Aorta (tissue), 5 donors: ENCODE data around the gene SCAMP3. TPM values are rescaled to one million over a fixed set of nuclear protein-coding genes. Genes with fewer than 3 reads are reported as not detected.

Experiments
- ATAC-seq: fragments of 200-7000 bp; cut with Tn5 transposase; one replicate; pipeline ENCODE4 v1.9.1; 2022; ENCODE audit warnings: moderate library complexity; ENCODE audit not compliant: low FRiP score
- DNase-seq, 2 donors: peaks; one replicate each; pipeline ENCODE4 v3.0.0-alpha.2; 2020
- H3K27ac ChIP-seq, 2 donors: one replicate each; pipeline ENCODE4 v1.5.1; 2013; ENCODE audit warnings: low read length in 2 of 2, mild to moderate bottlenecking in 2 of 2, moderate library complexity in 2 of 2, control low read depth in 1 of 2, inconsistent platforms in 1 of 2, low read depth in 1 of 2
- H3K27me3 ChIP-seq, 2 donors: one replicate each; pipeline ENCODE4 v1.6.1; 2013; ENCODE audit warnings: control low read depth in 1 of 2, low read length in 1 of 2, mild to moderate bottlenecking in 1 of 2, moderate library complexity in 1 of 2; ENCODE audit not compliant: insufficient read depth in 2 of 2, control insufficient read depth in 1 of 2
- H3K36me3 ChIP-seq, 2 donors: one replicate each; pipeline ENCODE4 v1.6.1; 2013; ENCODE audit warnings: control low read depth in 1 of 2, low read length in 1 of 2, mild to moderate bottlenecking in 1 of 2; ENCODE audit not compliant: insufficient read depth in 2 of 2, control insufficient read depth in 1 of 2
- H3K4me1 ChIP-seq, 2 donors: one replicate each; pipeline ENCODE4 v1.6.1; 2013; ENCODE audit warnings: low read length in 2 of 2, control low read depth in 1 of 2, mild to moderate bottlenecking in 1 of 2, moderate library complexity in 1 of 2; ENCODE audit not compliant: insufficient read depth in 2 of 2, control insufficient read depth in 1 of 2
- H3K4me3 ChIP-seq, 2 donors: one replicate each; pipeline ENCODE4 v1.5.1; 2013; ENCODE audit warnings: low read length in 2 of 2, control low read depth in 1 of 2, mild to moderate bottlenecking in 1 of 2
- H3K9me3 ChIP-seq: one replicate; pipeline ENCODE4 v1.6.1; 2013; ENCODE audit warnings: mild to moderate bottlenecking, low read length; ENCODE audit not compliant: control insufficient read depth
- WGBS, 2 donors: extraction: QIAGEN DNeasy Blood & Tissue Kit; methylation state at CpG; one replicate each; pipeline ENCODE4 v1.1.7; 2013; 5-methylcytosine and 5-hydroxymethylcytosine counted together
- intact Hi-C, 2 donors: fragments of 100-400 bp; cut with DNase I; formaldehyde crosslinking; loops; one replicate each; pipeline versions ENCODE4 v1.14.2 to v1.15.0; 2022
- long read RNA-seq, 2 donors: library from polyadenylated mRNA; unstranded; transcript quantifications; one replicate each; pipeline ENCODE4 v2.0.0, GENCODE V29; 2020 to 2021
- polyA plus RNA-seq, 2 donors: library from polyadenylated mRNA; stranded (reverse); fragments of 200-250 nt; gene quantifications; one replicate each; pipeline ENCODE4 v1.2.3, GENCODE V29; 2013
- total RNA-seq, 2 donors: library from RNA; stranded (reverse); fragmentation: NEBNext Ultra II Directional; extraction: Animal tissue kit (Norgen Biotek cat#: 25700); gene quantifications; one replicate each; pipeline ENCODE4 v1.2.1, GENCODE V29; 2021
- donor health status: healthy with polysubstance abuse.
- donor health status: Bipolar disorder and iron deficiency.
- donor health status: DM: no; HTN: no; CAD: no.
- donor health status: DM: no; HTN: no; CAD: no.
- donor health status: DM: yes; HTN: yes; CAD: no.

SCAMP3 gene
- total RNA-seq = 10 to 100 TPM; 36.9 to 39.7 TPM
- 10 to 100 TPM; 11.9 to 46.8 TPM for polyA plus RNA-seq
- long read RNA-seq, donor 1, transcript SCAMP3-201 (9 exons, 1,446 nt) = major isoform, 81 of 140 reads
- long read RNA-seq, donor 1, transcript SCAMP3-202 (8 exons, 1,537 nt) = minor isoform, 21 of 140 reads
- long read RNA-seq, donor 1, partial matches to known transcripts = 17 of 140 reads
- long read RNA-seq, donor 1, other reads (novel, unspliced or antisense) = 21 of 140 reads
- long read RNA-seq, donor 2, transcript SCAMP3-201 (9 exons, 1,446 nt) = major isoform, 18 of 29 reads
- long read RNA-seq, donor 2, partial matches to known transcripts = 2 of 29 reads
- long read RNA-seq, donor 2, other reads (novel, unspliced or antisense) = 8 of 29 reads

DNA sequence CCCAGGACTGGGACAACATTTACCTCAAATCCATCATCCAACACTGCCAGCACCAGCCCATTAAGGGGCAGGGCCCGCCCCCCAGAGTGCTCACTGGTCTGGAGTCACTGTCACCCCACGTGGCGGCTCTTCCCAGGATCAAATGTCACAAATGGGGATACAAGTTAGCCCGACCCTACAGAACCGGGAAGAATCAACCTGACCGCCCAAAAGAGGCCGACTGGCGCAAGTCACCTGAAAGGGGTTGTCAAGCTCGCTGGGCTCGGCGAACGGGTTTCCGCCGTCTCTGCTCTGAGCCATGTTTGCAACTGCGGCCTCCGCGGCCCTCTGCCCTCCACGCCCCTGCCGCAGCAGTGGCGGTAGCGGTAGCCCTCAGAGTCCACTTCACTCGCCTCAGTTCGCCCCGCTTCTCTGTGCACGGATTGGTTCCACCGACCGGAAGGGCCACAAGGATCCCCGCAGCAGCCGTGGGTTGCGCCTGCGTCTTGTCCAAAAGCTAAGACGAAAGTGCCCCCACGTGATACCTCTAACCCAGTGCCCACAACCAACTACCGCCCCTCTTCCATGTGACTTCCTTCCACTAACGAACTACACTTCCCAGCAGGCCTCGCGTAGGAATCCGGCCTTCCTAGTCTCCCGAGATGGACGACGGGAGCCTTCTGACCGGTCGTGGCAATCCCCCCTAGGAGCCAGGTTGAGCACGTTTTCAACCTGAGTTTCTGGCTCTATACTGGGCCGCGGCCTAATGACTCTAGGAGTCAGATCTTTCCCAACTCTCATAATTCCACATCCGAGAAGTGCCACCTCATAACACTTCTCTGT lies at the start of gene SCAMP3:
TSS of gene SCAMP3 (minus strand) at position 509 of the 822 bp plus-strand sequence. CDS start at position 300, 209 bp downstream.
- Histone ChIP-seq H3K27me3 (no peaks in the 10 kb centered on the region), H3K4me1 (no peaks in the 10 kb centered on the region), H3K4me3 (peak within 1 kb of the TSS; percentile 51 to 79), H3K9me3 (no peaks in the 10 kb centered on the region), H3K27ac (peak within 1 kb of the TSS; percentile 49 to 68), H3K36me3 (peaks cover 2 to 7% of the 10 kb centered on the region in 2 donors)
- ATAC-seq (peak; percentile 97), DNase-seq (peak; percentile 96 to 97)
- 0% methylated on average over 47 of the region's 47 CpGs for WGBS, 2 donors
- intact Hi-C loops = loop anchor here in 1 of 2 donors (5.0 kb wide), 1 partner anchor 60 kb away; the partner anchor contains the start of gene RUSC1

DNA sequence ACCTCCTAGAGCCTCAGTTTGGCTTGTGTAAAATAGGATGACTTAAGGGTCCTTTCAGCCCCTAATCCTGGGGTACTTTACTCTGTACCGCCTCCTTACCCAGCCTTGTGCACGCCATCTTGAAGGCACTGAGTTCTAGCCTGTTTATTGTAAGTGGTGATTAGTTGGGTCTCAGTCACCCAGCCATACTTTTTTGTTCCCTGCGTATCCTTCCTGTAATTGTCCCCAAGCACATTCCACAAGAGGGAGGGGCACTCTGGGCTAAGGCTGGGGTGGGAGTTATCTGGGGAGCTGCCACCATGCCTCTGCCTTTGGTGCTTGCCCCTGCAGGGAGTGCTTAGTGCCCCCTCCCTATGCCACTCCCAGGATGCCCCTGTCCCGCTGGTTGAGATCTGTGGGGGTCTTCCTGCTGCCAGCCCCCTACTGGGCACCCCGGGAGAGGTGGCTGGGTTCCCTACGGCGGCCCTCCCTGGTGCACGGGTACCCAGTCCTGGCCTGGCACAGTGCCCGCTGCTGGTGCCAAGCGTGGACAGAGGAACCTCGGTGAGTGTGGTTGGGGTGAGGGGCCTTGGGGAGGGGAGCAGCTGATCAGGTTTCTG lies 47.4 kb upstream of the SCAMP3 start:
- H3K9me3 ChIP-seq = no peaks in the 10 kb centered on the region
- H3K27me3 ChIP-seq = no peaks in the 10 kb centered on the region
- intact Hi-C loops = loop anchor here in 1 of 2 donors (2.0 to 5.0 kb wide), 3 partner anchors 13 to 117 kb away; partner anchors contain the start of gene CLK2
- H3K4me3 ChIP-seq = peak overlapping the region; percentile 50 to 53
- ATAC-seq (no peak), DNase-seq (peak in 1 of 2 donors; percentile 84)
- H3K36me3 ChIP-seq = peaks cover 0 to 1% of the 10 kb centered on the region in 2 donors
- peaks cover 0 to 1% of the 10 kb centered on the region in 2 donors for H3K4me1 ChIP-seq
- 7 to 8% methylated on average over 11 of the region's 11 CpGs for WGBS, 2 donors
- H3K27ac ChIP-seq = no peak overlapping the region

DNA sequence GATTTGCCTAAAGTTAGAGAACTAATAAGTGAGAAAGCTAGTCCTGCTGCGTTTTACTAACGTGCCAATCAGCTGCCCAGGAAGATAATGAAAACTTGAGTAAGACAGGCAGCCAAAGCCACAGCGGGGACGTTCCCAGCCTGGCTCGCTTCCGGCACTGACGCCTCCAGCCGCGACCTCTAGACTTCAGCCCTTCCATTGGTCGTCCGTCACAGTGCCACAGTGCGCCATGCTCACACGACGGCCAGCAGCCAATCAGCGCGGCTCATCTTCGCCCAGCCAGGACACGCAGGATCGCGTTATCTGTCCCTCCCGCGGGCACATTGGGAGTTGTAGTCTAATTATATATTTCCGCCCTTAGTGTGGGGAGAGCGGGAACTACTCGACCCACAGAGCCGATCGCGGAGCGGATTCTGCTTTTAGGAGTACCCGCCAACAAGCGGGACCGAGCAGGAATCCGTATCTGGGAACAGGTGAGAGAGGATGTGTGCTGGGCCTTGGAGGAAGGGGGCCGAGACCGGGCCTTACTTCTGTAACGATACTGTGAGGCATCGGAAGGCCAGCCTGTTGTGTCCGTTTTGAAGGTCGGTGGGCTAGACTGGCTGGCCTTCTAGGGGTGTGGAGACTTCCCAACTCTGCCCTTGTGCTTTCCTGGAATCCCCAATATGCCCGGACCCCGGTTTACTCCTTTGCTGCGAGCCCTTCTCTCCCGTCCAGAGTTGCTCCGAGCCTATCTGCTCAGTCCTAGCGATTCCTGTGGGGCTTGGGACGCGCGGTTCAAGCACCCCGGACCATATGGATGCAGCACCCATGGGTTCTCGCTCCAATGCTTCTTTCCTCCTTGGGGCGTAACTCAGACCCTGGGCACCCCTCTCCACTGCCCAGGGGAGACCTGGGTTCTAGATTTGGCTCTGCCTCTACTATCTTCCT lies 46.6 kb upstream of the SCAMP3 start, which contains the start of gene FDPS:
TSS of gene FDPS (plus strand) at position 374 of the 930 bp plus-strand sequence. CDS start 924 bp downstream, outside the sequence.
- H3K27ac ChIP-seq = peak within 1 kb of the TSS in 1 of 2 donors; percentile 71
- WGBS, 2 donors = 0% methylated on average over 51 of the region's 51 CpGs
- intact Hi-C loops = loop anchor here in 1 of 2 donors (2.0 to 5.0 kb wide), 3 partner anchors 14 to 116 kb away; partner anchors contain the start of gene CLK2

DNA sequence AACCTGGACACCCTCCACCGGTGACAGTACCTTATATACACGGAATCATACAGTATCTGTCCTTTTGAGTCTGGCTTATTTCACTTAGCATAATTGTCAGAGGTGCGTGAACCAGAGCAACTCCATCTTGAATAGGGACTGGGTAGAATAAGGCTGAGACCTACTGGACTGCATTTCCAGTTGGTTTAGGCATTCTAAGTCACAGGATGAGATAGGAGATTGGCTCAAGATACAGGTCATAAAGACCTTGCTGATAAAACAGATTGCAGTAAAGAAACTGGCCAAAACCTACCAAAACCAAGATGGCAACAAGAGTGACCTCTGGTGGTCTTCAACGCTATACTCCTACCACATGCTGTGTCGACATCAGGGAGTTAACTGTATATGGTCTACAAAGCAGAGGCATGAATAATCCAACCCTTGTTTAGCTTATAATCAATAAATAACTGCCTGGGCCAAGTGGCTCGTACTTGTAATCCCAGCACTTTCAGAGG lies 45.1 kb upstream of the SCAMP3 start:
- H3K4me3 ChIP-seq = no peak overlapping the region
- no peak for ATAC-seq
- no peaks in the 10 kb centered on the region for H3K27me3 ChIP-seq
- no peaks in the 10 kb centered on the region for H3K9me3 ChIP-seq
- peaks cover 0 to 1% of the 10 kb centered on the region in 2 donors for H3K4me1 ChIP-seq
- no peaks in the 10 kb centered on the region for H3K36me3 ChIP-seq
- H3K27ac ChIP-seq = no peak overlapping the region
- no peak for DNase-seq
- WGBS, 2 donors = 43 to 46% methylated on average over 6 of the region's 6 CpGs
- intact Hi-C loops = loop anchor here in 1 of 2 donors (5.0 kb wide), 2 partner anchors 35 to 115 kb away; partner anchors contain the start of gene CLK2

More for the DNA sequence above, 46.6 kb upstream of the SCAMP3 start, which contains the start of gene FDPS:
- Histone ChIP-seq H3K4me1 (peaks cover 0 to 1% of the 10 kb centered on the region in 2 donors), H3K36me3 (peaks cover 0 to 1% of the 10 kb centered on the region in 2 donors), H3K27me3 (no peaks in the 10 kb centered on the region), H3K4me3 (peak within 1 kb of the TSS; percentile 50 to 53), H3K9me3 (no peaks in the 10 kb centered on the region)
- peak; percentile 99 for ATAC-seq
- peak; percentile 99 to 100 for DNase-seq

DNA sequence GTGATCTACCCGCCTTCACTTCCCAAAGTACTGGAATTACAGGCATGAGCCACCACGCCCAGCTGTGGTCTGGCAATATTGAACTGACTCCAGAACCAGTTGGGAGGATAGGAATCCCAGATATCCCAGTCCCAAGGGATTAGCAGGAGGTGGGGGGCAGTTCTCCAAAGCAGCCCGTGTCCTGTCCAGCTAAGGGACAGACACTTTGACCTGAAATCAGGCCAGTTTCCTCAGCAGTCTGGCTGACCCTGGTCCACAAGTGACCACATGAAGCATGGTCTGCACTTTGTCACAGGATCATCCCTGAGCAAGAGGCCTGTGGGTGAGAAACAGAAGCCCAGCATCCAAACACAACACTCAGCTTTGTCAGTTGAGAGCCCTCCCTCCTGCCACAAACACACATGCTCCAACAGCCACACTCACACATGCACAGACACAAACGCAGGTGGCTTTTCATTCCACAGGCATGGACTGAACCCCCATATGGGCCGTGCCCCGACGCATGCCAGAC lies 43.8 kb upstream of the SCAMP3 start:
- Histone ChIP-seq H3K4me3 (no peak overlapping the region), H3K4me1 (no peaks in the 10 kb centered on the region), H3K9me3 (no peaks in the 10 kb centered on the region), H3K27ac (no peak overlapping the region), H3K27me3 (no peaks in the 10 kb centered on the region), H3K36me3 (no peaks in the 10 kb centered on the region)
- intact Hi-C loops = loop anchor here in 1 of 2 donors (5.0 kb wide), 2 partner anchors 34 to 114 kb away; partner anchors contain the start of gene CLK2
- 69 to 75% methylated on average over 7 of the region's 7 CpGs for WGBS, 2 donors
- ATAC-seq (no peak), DNase-seq (no peak)

DNA sequence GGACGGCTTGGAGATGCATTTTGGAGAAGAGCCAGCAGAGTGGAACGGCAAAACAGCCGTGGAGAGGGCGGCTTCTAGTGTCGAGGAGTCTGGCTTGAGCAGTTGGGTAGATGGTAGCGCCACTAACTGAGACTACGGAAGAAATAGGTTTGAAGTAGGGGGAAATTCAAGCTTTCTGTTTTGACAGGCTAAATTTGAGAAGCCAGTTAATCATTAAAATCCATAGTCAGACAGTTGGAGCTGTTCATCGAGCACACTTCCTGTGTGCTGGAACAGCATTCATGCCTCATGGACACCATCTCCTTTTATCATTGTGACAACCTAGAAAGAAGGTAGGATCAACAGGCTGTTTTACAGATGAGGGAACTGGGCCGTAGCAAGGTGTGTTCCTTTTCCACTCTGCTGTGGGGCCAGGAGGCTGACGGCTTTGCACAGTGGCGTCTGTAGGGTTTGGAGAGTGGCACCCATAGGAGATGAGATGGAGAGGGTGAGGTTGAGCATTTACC lies 42.5 kb upstream of the SCAMP3 start:
- Histone ChIP-seq H3K36me3 (no peaks in the 10 kb centered on the region), H3K9me3 (no peaks in the 10 kb centered on the region), H3K4me3 (no peak overlapping the region), H3K4me1 (no peaks in the 10 kb centered on the region), H3K27me3 (no peaks in the 10 kb centered on the region), H3K27ac (no peak overlapping the region)
- no peak for ATAC-seq
- no peak for DNase-seq
- intact Hi-C loops = loop anchor here in 1 of 2 donors (5.0 kb wide), 2 partner anchors 32 to 112 kb away; partner anchors contain the start of gene CLK2
- 78 to 80% methylated on average over 11 of the region's 11 CpGs for WGBS, 2 donors

DNA sequence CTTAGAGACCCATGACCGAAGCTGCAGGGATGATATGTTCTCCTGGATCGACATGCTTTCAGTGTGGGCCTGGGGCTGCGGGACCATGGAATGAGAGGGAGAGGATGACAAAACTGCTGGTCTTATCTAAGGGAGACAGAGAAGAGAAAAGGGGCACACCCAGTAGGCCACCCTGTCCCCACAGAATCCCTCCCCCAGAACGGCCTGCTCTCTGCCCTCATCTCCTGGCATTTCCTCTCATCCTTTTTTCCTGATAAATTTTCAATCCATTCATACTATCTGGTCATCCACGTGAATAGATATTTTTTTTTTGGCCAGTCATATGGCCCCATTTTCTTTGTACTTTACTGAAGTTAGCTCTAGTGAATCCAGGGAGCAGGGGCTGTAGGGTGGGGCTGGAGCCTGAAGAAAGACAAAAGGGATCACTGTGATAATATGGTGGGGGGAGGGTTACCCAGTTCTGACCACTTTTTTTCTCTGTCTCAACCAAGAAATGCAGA lies 39.2 kb upstream of the SCAMP3 start, which contains the start of gene PKLR:
TSS of gene PKLR (minus strand) at position 97 of the 500 bp plus-strand sequence. CDS start at position 54, 43 bp downstream.
- Histone ChIP-seq H3K4me1 (no peaks in the 10 kb centered on the region), H3K9me3 (no peaks in the 10 kb centered on the region), H3K36me3 (no peaks in the 10 kb centered on the region), H3K27ac (no peak within 1 kb of the TSS), H3K27me3 (no peaks in the 10 kb centered on the region), H3K4me3 (no peak within 1 kb of the TSS)
- DNase-seq (no peak), ATAC-seq (no peak)
- intact Hi-C loops = no loop called here
- WGBS, 2 donors = 83 to 87% methylated on average over 5 of the region's 5 CpGs
